Loucy (cell line): Measurements from ENCODE around the gene GABRG3.

Experiments used
- H2AFZ ChIP-seq: fragments of 200-600 bp; sonication (generic); 2 replicates; pipeline ENCODE4 v1.6.0; 2016; ENCODE audit warnings: antibody characterized with exemption, mild to moderate bottlenecking, low read length, moderate library complexity
- H3F3A ChIP-seq: fragments of 200-600 bp; 2 replicates; pipeline ENCODE4 v1.6.0; 2016; ENCODE audit warnings: antibody characterized with exemption, low read depth, mild to moderate bottlenecking
- H3K27me3 ChIP-seq: fragments of 200-600 bp; sonication (generic); 2 replicates; pipeline ENCODE4 v1.6.1; 2014; ENCODE audit warnings: low read length, mild to moderate bottlenecking; ENCODE audit not compliant: insufficient read depth, poor library complexity, severe bottlenecking
- H3K36me3 ChIP-seq: fragments of 200-600 bp; sonication (generic); 2 replicates; pipeline ENCODE4 v1.6.1; 2016; ENCODE audit warnings: low read length; ENCODE audit not compliant: insufficient read depth
- H3K4me1 ChIP-seq: fragments of 200-600 bp; sonication (generic); 2 replicates; pipeline ENCODE4 v1.5.1; 2014; ENCODE audit warnings: low read length, mild to moderate bottlenecking; ENCODE audit not compliant: insufficient read depth, poor library complexity, severe bottlenecking
- H3K4me2 ChIP-seq: fragments of 200-600 bp; sonication (generic); 2 replicates; pipeline ENCODE4 v1.6.0; 2014; ENCODE audit warnings: antibody characterized with exemption, low read length, low read depth, mild to moderate bottlenecking; ENCODE audit not compliant: poor library complexity, severe bottlenecking
- H3K4me3 ChIP-seq: fragments of 200-600 bp; sonication (generic); 2 replicates; pipeline ENCODE4 v1.5.1; 2014; ENCODE audit warnings: low read length, mild to moderate bottlenecking, mixed read lengths; ENCODE audit not compliant: poor library complexity, severe bottlenecking
- H3K79me2 ChIP-seq: fragments of 200-600 bp; sonication (generic); 2 replicates; pipeline ENCODE4 v1.6.1; 2014; ENCODE audit warnings: low read length; ENCODE audit not compliant: insufficient read depth
- H3K9ac ChIP-seq: fragments of 200-600 bp; sonication (generic); 2 replicates; pipeline ENCODE4 v1.6.0; 2014; ENCODE audit warnings: mild to moderate bottlenecking, low read depth, low read length, moderate library complexity; ENCODE audit not compliant: poor library complexity, severe bottlenecking
- H3K9me2 ChIP-seq: fragments of 200-600 bp; sonication (generic); replicated peaks from 2 replicates; pipeline ENCODE4 v1.6.1; 2016; ENCODE audit warnings: low read depth, low read length, mixed read lengths
- H3K9me3 ChIP-seq: fragments of 200-600 bp; sonication (generic); 2 replicates; pipeline ENCODE4 v1.6.1; 2014; ENCODE audit warnings: mild to moderate bottlenecking, antibody characterized with exemption, low read length, low read depth; ENCODE audit not compliant: insufficient read depth
- H4K20me1 ChIP-seq: fragments of 200-600 bp; sonication (generic); 2 replicates; pipeline ENCODE4 v1.6.0; 2014; ENCODE audit warnings: antibody characterized with exemption, low read length, mild to moderate bottlenecking; ENCODE audit not compliant: insufficient read depth, poor library complexity, severe bottlenecking
- CTCF ChIP-seq: fragments of 200-600 bp; sonication (generic); conservative IDR thresholded peaks from 2 replicates; pipeline ENCODE4 v1.5.1; 2014; ENCODE audit warnings: mild to moderate bottlenecking, antibody characterized with exemption, low read length
- EZH2phosphoT487 ChIP-seq: fragments of 200-600 bp; IDR thresholded peaks from 2 replicates; pipeline ENCODE4 v1.6.1; 2018; ENCODE audit warnings: antibody characterized with exemption, mild to moderate bottlenecking, moderate library complexity, borderline replicate concordance

GABRG3 gene

GRCh38 chr15:27214961-27215360 lies 244.0 kb downstream of the GABRG3 start:
- no peaks in the 10 kb centered on the region for H4K20me1 ChIP-seq
- TF ChIP-seq CTCF = no peak
- no peak for TF ChIP-seq EZH2phosphoT487
- no peak overlapping the region for H3K9ac ChIP-seq
- no peaks in the 10 kb centered on the region; the same call in 1 of the 2 replicates for H3K9me3 ChIP-seq
- no peak overlapping the region for H3K4me2 ChIP-seq
- no peaks in the 10 kb centered on the region for H3K36me3 ChIP-seq
- no peaks in the 10 kb centered on the region for H3K79me2 ChIP-seq
- H3K9me2 ChIP-seq = no peaks in the 10 kb centered on the region
- H3F3A ChIP-seq = no peaks in the 10 kb centered on the region
- no peak overlapping the region for H2AFZ ChIP-seq
- no peaks in the 10 kb centered on the region for H3K27me3 ChIP-seq
- no peaks in the 10 kb centered on the region for H3K4me1 ChIP-seq
- no peak overlapping the region for H3K4me3 ChIP-seq

- Histone ChIP-seq H3F3A (no peaks in the 10 kb centered on the region), H3K27me3 (no peaks in the 10 kb centered on the region), H3K9ac (no peak overlapping the region), H4K20me1 (no peaks in the 10 kb centered on the region), H3K79me2 (no peaks in the 10 kb centered on the region), H3K9me3 (peaks cover 5% of the 10 kb centered on the region; the same call in 1 of the 2 replicates), H3K4me2 (no peak overlapping the region), H2AFZ (no peak overlapping the region), H3K4me1 (no peaks in the 10 kb centered on the region), H3K9me2 (no peaks in the 10 kb centered on the region), H3K4me3 (no peak overlapping the region), H3K36me3 (no peaks in the 10 kb centered on the region)
- TF ChIP-seq EZH2phosphoT487 (no peak), CTCF (no peak)
Observed at GRCh38 chr15:27218426-27218825, 247.4 kb downstream of the GABRG3 start.

- TF ChIP-seq CTCF (no peak), EZH2phosphoT487 (no peak)
- H3K4me3 ChIP-seq = no peak overlapping the region
- H3K36me3 ChIP-seq = no peaks in the 10 kb centered on the region
- H3F3A ChIP-seq = no peaks in the 10 kb centered on the region
- H3K4me1 ChIP-seq = no peaks in the 10 kb centered on the region
- H4K20me1 ChIP-seq = no peaks in the 10 kb centered on the region
- no peaks in the 10 kb centered on the region for H3K27me3 ChIP-seq
- H3K79me2 ChIP-seq = no peaks in the 10 kb centered on the region
- H3K9me3 ChIP-seq = peaks cover 5% of the 10 kb centered on the region; the same call in 1 of the 2 replicates
- H3K9ac ChIP-seq = no peak overlapping the region
- H3K9me2 ChIP-seq = no peaks in the 10 kb centered on the region
- H3K4me2 ChIP-seq = no peak overlapping the region
- H2AFZ ChIP-seq = no peak overlapping the region
Observed at GRCh38 chr15:27219636-27220035, 248.7 kb downstream of the GABRG3 start.
